Mammary epithelial cell (primary cell): ENCODE results near the gene ANXA5.

Source experiments
- CTCF ChIP-seq, 2 donors: IDR thresholded peaks in 1 of 2; conservative IDR thresholded peaks in 1 of 2; 2 replicates each; pipeline ENCODE4 v1.5.1; 2011 to 2012; ENCODE audit warnings: inconsistent platforms in 2 of 2, low read length in 2 of 2, mild to moderate bottlenecking in 2 of 2, control low read depth in 1 of 2, low read depth in 1 of 2; ENCODE audit not compliant: insufficient read depth in 1 of 2; ENCODE audit errors: extremely low read depth in 1 of 2
- EZH2 ChIP-seq: IDR thresholded peaks from 2 replicates; pipeline ENCODE4 v1.6.1; 2012; ENCODE audit warnings: low read length, inconsistent platforms, borderline replicate concordance

- TF ChIP-seq EZH2 (no peak), CTCF (conservative IDR thresholded peaks at IDR 0.05 in 1 of 2, IDR thresholded peaks at IDR 0.05 in 1 of 2; ENCODE audit: extremely low read depth in 1 of 2, insufficient read depth in 1 of 2, low read depth in 1 of 2, low read length in 2 of 2) (peak; percentile 59 to 67)
These were observed 40.1 kb upstream of the ANXA5 start for GRCh38 chr4:121736735-121737351.
